K562 (cell line): ENCODE results near the gene PGAP3.

Source experiments
- CBFB ChIP-seq: sonication (generic); formaldehyde crosslinking; IDR thresholded peaks from 2 replicates; pipeline ENCODE4 v1.4.0; 2020; ENCODE audit warnings: mild to moderate bottlenecking, missing genetic modification reagents
- E2F5 ChIP-seq: sonication (generic); formaldehyde crosslinking; IDR thresholded peaks from 2 replicates; pipeline ENCODE4 v1.8.0; 2022; ENCODE audit warnings: mild to moderate bottlenecking, missing genetic modification reagents
- OTX1 ChIP-seq: fragments of 450-650 bp; formaldehyde crosslinking; IDR thresholded peaks from 2 replicates; pipeline ENCODE4 v1.4.0; 2022; ENCODE audit warnings: mild to moderate bottlenecking
- PCBP1 ChIP-seq: fragments of 200-400 bp; formaldehyde crosslinking; IDR thresholded peaks from 2 replicates; pipeline ENCODE4 v1.6.1; 2018; ENCODE audit warnings: mild to moderate bottlenecking, low read depth, low read length; ENCODE audit not compliant: poor library complexity, severe bottlenecking
- POLR3A ChIP-seq: IDR thresholded peaks from 2 replicates; pipeline ENCODE4 v1.6.1; 2011; ENCODE audit warnings: borderline replicate concordance, mild to moderate bottlenecking, moderate library complexity; ENCODE audit not compliant: insufficient read length, insufficient read depth; ENCODE audit errors: extremely low read depth
- PTRF ChIP-seq: fragments of 450-650 bp; IDR thresholded peaks from 2 replicates; pipeline ENCODE4 v1.6.1; 2016; ENCODE audit warnings: mild to moderate bottlenecking, missing genetic modification characterization, missing compliant biosample characterization
- REST ChIP-seq, 2 experiments: fragments of 450-650 bp; formaldehyde crosslinking in 1 of 2; IDR thresholded peaks; 2 replicates each; pipeline versions ENCODE4 v1.4.0 to v1.6.1; 2014 to 2020; ENCODE audit warnings: mild to moderate bottlenecking in 2 of 2, borderline replicate concordance in 1 of 2, low read depth in 1 of 2
- ZBTB17 ChIP-seq: fragments of 450-650 bp; formaldehyde crosslinking; IDR thresholded peaks from 2 replicates; pipeline ENCODE4 v1.4.0; 2020; ENCODE audit warnings: mild to moderate bottlenecking
- TF ChIP-seq, protein P1 (sequence below): sonication (generic); formaldehyde crosslinking; IDR thresholded peaks from 2 replicates; pipeline ENCODE4 v1.8.1; 2022; ENCODE audit warnings: missing genetic modification reagents
- TF ChIP-seq, protein P2 (sequence below): fragments of 450-650 bp; IDR thresholded peaks from 2 replicates; pipeline ENCODE4 v1.7.1; 2018; ENCODE audit warnings: mild to moderate bottlenecking, low read depth; ENCODE audit not compliant: partially characterized antibody
- TF ChIP-seq, protein P3 (sequence below): sonication (generic); formaldehyde crosslinking; IDR thresholded peaks from 2 replicates; pipeline ENCODE4 v1.8.0; 2022; ENCODE audit warnings: mild to moderate bottlenecking, missing genetic modification reagents, borderline replicate concordance
- TF ChIP-seq, protein P4 (sequence below), 3 experiments: IDR thresholded peaks in 2 of 3; conservative IDR thresholded peaks in 1 of 3; 2 replicates each; pipeline ENCODE4 v1.5.1; 2011 to 2012; ENCODE audit warnings: low read length in 3 of 3, mild to moderate bottlenecking in 3 of 3, control low read depth in 2 of 3, improper control_type of control experiment in 1 of 3, inconsistent platforms in 1 of 3, low read depth in 1 of 3, mixed read lengths in 1 of 3, moderate library complexity in 1 of 3; ENCODE audit not compliant: insufficient read depth in 2 of 3

- TF ChIP-seq, protein P1, sequence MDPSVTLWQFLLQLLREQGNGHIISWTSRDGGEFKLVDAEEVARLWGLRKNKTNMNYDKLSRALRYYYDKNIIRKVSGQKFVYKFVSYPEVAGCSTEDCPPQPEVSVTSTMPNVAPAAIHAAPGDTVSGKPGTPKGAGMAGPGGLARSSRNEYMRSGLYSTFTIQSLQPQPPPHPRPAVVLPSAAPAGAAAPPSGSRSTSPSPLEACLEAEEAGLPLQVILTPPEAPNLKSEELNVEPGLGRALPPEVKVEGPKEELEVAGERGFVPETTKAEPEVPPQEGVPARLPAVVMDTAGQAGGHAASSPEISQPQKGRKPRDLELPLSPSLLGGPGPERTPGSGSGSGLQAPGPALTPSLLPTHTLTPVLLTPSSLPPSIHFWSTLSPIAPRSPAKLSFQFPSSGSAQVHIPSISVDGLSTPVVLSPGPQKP (CRISPR knock-in tag), result no peak
- TF ChIP-seq E2F5 (CRISPR knock-in tag), result no peak
- TF ChIP-seq ZBTB17 (CRISPR knock-in tag), result no peak; the same call in 1 of the 2 replicates
- TF ChIP-seq CBFB (CRISPR knock-in tag), result no peak
- TF ChIP-seq REST (IDR thresholded peaks at IDR 0.05; ENCODE audit: borderline replicate concordance), result no peak
- TF ChIP-seq REST (CRISPR knock-in tag; IDR thresholded peaks at IDR 0.05; ENCODE audit: low read depth), result 0 out of 2 replicates have a peak, but pooled peaks have one; percentile 14
- TF ChIP-seq, protein P2, sequence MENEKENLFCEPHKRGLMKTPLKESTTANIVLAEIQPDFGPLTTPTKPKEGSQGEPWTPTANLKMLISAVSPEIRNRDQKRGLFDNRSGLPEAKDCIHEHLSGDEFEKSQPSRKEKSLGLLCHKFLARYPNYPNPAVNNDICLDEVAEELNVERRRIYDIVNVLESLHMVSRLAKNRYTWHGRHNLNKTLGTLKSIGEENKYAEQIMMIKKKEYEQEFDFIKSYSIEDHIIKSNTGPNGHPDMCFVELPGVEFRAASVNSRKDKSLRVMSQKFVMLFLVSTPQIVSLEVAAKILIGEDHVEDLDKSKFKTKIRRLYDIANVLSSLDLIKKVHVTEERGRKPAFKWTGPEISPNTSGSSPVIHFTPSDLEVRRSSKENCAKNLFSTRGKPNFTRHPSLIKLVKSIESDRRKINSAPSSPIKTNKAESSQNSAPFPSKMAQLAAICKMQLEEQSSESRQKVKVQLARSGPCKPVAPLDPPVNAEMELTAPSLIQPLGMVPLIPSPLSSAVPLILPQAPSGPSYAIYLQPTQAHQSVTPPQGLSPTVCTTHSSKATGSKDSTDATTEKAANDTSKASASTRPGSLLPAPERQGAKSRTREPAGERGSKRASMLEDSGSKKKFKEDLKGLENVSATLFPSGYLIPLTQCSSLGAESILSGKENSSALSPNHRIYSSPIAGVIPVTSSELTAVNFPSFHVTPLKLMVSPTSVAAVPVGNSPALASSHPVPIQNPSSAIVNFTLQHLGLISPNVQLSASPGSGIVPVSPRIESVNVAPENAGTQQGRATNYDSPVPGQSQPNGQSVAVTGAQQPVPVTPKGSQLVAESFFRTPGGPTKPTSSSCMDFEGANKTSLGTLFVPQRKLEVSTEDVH, result peak; percentile 76
- TF ChIP-seq, protein P3, sequence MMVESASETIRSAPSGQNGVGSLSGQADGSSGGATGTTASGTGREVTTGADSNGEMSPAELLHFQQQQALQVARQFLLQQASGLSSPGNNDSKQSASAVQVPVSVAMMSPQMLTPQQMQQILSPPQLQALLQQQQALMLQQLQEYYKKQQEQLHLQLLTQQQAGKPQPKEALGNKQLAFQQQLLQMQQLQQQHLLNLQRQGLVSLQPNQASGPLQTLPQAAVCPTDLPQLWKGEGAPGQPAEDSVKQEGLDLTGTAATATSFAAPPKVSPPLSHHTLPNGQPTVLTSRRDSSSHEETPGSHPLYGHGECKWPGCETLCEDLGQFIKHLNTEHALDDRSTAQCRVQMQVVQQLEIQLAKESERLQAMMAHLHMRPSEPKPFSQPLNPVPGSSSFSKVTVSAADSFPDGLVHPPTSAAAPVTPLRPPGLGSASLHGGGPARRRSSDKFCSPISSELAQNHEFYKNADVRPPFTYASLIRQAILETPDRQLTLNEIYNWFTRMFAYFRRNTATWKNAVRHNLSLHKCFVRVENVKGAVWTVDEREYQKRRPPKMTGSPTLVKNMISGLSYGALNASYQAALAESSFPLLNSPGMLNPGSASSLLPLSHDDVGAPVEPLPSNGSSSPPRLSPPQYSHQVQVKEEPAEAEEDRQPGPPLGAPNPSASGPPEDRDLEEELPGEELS (CRISPR knock-in tag), result no peak
- no peak for TF ChIP-seq PTRF (tag)
- TF ChIP-seq, protein P4, sequence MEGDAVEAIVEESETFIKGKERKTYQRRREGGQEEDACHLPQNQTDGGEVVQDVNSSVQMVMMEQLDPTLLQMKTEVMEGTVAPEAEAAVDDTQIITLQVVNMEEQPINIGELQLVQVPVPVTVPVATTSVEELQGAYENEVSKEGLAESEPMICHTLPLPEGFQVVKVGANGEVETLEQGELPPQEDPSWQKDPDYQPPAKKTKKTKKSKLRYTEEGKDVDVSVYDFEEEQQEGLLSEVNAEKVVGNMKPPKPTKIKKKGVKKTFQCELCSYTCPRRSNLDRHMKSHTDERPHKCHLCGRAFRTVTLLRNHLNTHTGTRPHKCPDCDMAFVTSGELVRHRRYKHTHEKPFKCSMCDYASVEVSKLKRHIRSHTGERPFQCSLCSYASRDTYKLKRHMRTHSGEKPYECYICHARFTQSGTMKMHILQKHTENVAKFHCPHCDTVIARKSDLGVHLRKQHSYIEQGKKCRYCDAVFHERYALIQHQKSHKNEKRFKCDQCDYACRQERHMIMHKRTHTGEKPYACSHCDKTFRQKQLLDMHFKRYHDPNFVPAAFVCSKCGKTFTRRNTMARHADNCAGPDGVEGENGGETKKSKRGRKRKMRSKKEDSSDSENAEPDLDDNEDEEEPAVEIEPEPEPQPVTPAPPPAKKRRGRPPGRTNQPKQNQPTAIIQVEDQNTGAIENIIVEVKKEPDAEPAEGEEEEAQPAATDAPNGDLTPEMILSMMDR (IDR thresholded peaks at IDR 0.05 in 2 of 3, conservative IDR thresholded peaks at IDR 0.05 in 1 of 3; ENCODE audit: insufficient read depth in 2 of 3, low read depth in 1 of 3, low read length in 3 of 3), result 0 out of 6 replicates have a peak, but pooled peaks of 1 of the 3 experiments have one; percentile 6
- TF ChIP-seq OTX1, result 0 out of 2 replicates have a peak, but pooled peaks have one; percentile 6
- peak; percentile 86 for TF ChIP-seq PCBP1
- no peak for TF ChIP-seq POLR3A
These were observed 20.5 kb downstream of the PGAP3 start for GRCh38 chr17:39667262-39667944.
